Adrenal gland (tissue), 12 donors: ENCODE measurements around the gene NABP2. TPM values are rescaled to one million over a fixed set of nuclear protein-coding genes. Genes with fewer than 3 reads are reported as not detected.

ENCODE experiments used
- DNase-seq, 7 donors: peaks; one replicate each; pipeline ENCODE4 v3.0.0-alpha.2; 2019 to 2020
- H3K27ac ChIP-seq, 5 donors: fragments of 200-600 bp; sonication (generic) in 4 of 5; 1 replicate in 3 of 5; 2 replicates in 2 of 5; pipeline versions ENCODE4 v1.5.1 to v1.8.0; 2016 to 2020; ENCODE audit warnings: mild to moderate bottlenecking in 1 of 5
- H3K27me3 ChIP-seq: fragments of 200-600 bp; 2 replicates; pipeline ENCODE4 v1.8.0; 2021
- H3K36me3 ChIP-seq, 2 donors: fragments of 200-600 bp; replicated peaks in 1 of 2; 1 replicate in 1 of 2; 2 replicates in 1 of 2; pipeline versions ENCODE4 v1.5.1 to v1.8.0; 2018 to 2022
- H3K4me1 ChIP-seq, 2 donors: fragments of 200-600 bp; replicated peaks in 1 of 2; 1 replicate in 1 of 2; 2 replicates in 1 of 2; pipeline versions ENCODE4 v1.5.1 to v1.8.0; 2018 to 2021
- H3K4me3 ChIP-seq, 4 donors: fragments of 200-600 bp; sonication (generic) in 3 of 4; one replicate each; pipeline ENCODE4 v1.5.1; 2016 to 2018
- H3K9me3 ChIP-seq, 3 donors: fragments of 200-600 bp; sonication (generic) in 1 of 3; replicated peaks in 1 of 3; 1 replicate in 2 of 3; 2 replicates in 1 of 3; pipeline versions ENCODE4 v1.5.1 to v1.8.0; 2016 to 2021
- CTCF ChIP-seq, 6 experiments: fragments of 450-650 bp in 4 of 6; fragments of 200-600 bp in 2 of 6; sonication (generic) in 1 of 6; IDR thresholded peaks; 1 replicate in 5 of 6; 2 replicates in 1 of 6; pipeline versions ENCODE4 v1.5.1 to v1.8.0; 2016 to 2021; ENCODE audit warnings: antibody characterized with exemption in 6 of 6, mild to moderate bottlenecking in 2 of 6, moderate library complexity in 1 of 6
- POLR2A ChIP-seq, 2 donors: fragments of 450-650 bp; IDR thresholded peaks; one replicate each; pipeline ENCODE4 v1.6.1; 2017; ENCODE audit warnings: antibody characterized with exemption in 2 of 2, mild to moderate bottlenecking in 2 of 2, moderate library complexity in 1 of 2
- WGBS, 4 donors: extraction: QIAGEN DNeasy Blood & Tissue Kit in 2 of 4; methylation state at CpG; one replicate each; pipeline versions ENCODE4 v1.1.5 to v1.1.7; 2013 to 2017; 5-methylcytosine and 5-hydroxymethylcytosine counted together
- intact Hi-C, 2 donors: fragments of 100-400 bp; cut with DNase I; formaldehyde crosslinking; loops; one replicate each; pipeline versions ENCODE4 v1.14.1 to v1.15.0; 2022 to 2023
- polyA plus RNA-seq, 3 donors: library from polyadenylated mRNA; stranded (reverse); fragments of 200-250 nt in 2 of 3; fragments of 350-450 nt in 1 of 3; fragmentation: Illumina TruSeq in 1 of 3; extraction: RNeasy Lipid Tissue Mini Kit (QIAGEN cat#74804) in 1 of 3; gene quantifications; one replicate each; pipeline ENCODE4 v1.2.3, GENCODE V29; 2013 to 2014
- total RNA-seq, 9 donors: library from RNA; depleted of rRNA in 4 of 9; stranded (reverse); fragments of >200 nt in 4 of 9; fragments of 120-200 nt in 1 of 9; fragmentation: NEBNext Ultra II Directional in 1 of 9; extraction: Animal tissue kit (Norgen Biotek cat#: 25700) in 1 of 9; gene quantifications; one replicate each; pipeline versions ENCODE4 v1.1.0 to v1.2.4, GENCODE V29; 2013 to 2023
- donor health status: healthy with polysubstance abuse.
- donor health status: Bipolar disorder and iron deficiency.
- donor health status: DM: yes; HTN: yes; CAD: no.
- donor health status: DM: no; HTN: no; CAD: no.
- donor health status: DM: no; HTN: no; CAD: no.
- donor health status: DM: yes; HTN: yes; CAD: no.

NABP2 gene
- total and polyA plus RNA-seq, 12 donors: 23.8 to 55.4 (median 46.2) TPM

GRCh38 chr12:56212361-56212760 lies 11.8 kb upstream of the NABP2 start:
- Histone ChIP-seq H3K4me3 (no peak overlapping the region), H3K36me3 (peaks cover 0 to 87% of the 10 kb centered on the region in 2 donors), H3K27me3 (no peaks in the 10 kb centered on the region), H3K9me3 (no peaks in the 10 kb centered on the region), H3K4me1 (no peaks in the 10 kb centered on the region), H3K27ac (no peak overlapping the region)
- 74 to 100% (median 80%) methylated on average over 1 of the region's 1 CpG for WGBS, 4 donors
- DNase-seq: no peak
- intact Hi-C loops: no loop called here
- TF ChIP-seq CTCF (IDR thresholded peaks at IDR 0.05): no peak
- TF ChIP-seq POLR2A (IDR thresholded peaks at IDR 0.05): no peak

GRCh38 chr12:56213878-56214277 lies 10.3 kb upstream of the NABP2 start:
- H3K4me3 ChIP-seq: no peak overlapping the region
- H3K9me3 ChIP-seq: no peaks in the 10 kb centered on the region
- WGBS, 4 donors: 75 to 87% (median 81%) methylated on average over 5 of the region's 5 CpGs
- intact Hi-C loops: no loop called here
- H3K36me3 ChIP-seq: peaks cover 0 to 74% of the 10 kb centered on the region in 2 donors
- no peaks in the 10 kb centered on the region for H3K4me1 ChIP-seq
- H3K27me3 ChIP-seq: no peaks in the 10 kb centered on the region
- TF ChIP-seq CTCF (IDR thresholded peaks at IDR 0.05): no peak
- no peak for TF ChIP-seq POLR2A (IDR thresholded peaks at IDR 0.05)
- no peak for DNase-seq
- no peak overlapping the region for H3K27ac ChIP-seq

GRCh38 chr12:56216461-56216860 lies 7.7 kb upstream of the NABP2 start:
- no peaks in the 10 kb centered on the region for H3K9me3 ChIP-seq
- no peak for TF ChIP-seq POLR2A (IDR thresholded peaks at IDR 0.05)
- TF ChIP-seq CTCF (IDR thresholded peaks at IDR 0.05): no peak
- H3K36me3 ChIP-seq: peaks cover 0 to 48% of the 10 kb centered on the region in 2 donors
- DNase-seq: no peak
- H3K27ac ChIP-seq: no peak overlapping the region
- H3K4me3 ChIP-seq: no peak overlapping the region
- intact Hi-C loops: no loop called here
- peaks cover 10 to 13% of the 10 kb centered on the region in 2 donors for H3K4me1 ChIP-seq
- no peaks in the 10 kb centered on the region for H3K27me3 ChIP-seq
- 73 to 89% (median 81%) methylated on average over 3 of the region's 3 CpGs for WGBS, 4 donors

- Histone ChIP-seq H3K27me3 (no peaks in the 10 kb centered on the region), H3K4me3 (no peak overlapping the region), H3K27ac (peak overlapping the region in 3 of 5 donors; percentile 93 to 99 (median 98)), H3K36me3 (peaks cover 0 to 15% of the 10 kb centered on the region in 2 donors), H3K4me1 (peaks cover 14 to 35% of the 10 kb centered on the region in 2 donors), H3K9me3 (no peaks in the 10 kb centered on the region)
- intact Hi-C loops: loop anchor here in 1 of 2 donors (5.0 kb wide), 1 partner anchor 37 kb away; the partner anchor contains the start of gene ANKRD52
- 81 to 85% (median 84%) methylated on average over 9 of the region's 9 CpGs for WGBS, 4 donors
- no peak for TF ChIP-seq POLR2A (IDR thresholded peaks at IDR 0.05)
- no peak for TF ChIP-seq CTCF (IDR thresholded peaks at IDR 0.05)
- no peak for DNase-seq
These were observed 4.3 kb upstream of the NABP2 start for GRCh38 chr12:56219840-56220239.
